ENCODE results near the gene RAVER1.

Gene RAVER1

GRCh38 chr19:10266706-10267105 is 66.6 kb downstream of the RAVER1 start:
- DNase-seq: no peak

Measured in SHP77 treated with DMSO at 0.1 percent for 48 hours (cell line).